Type B pancreatic cell (in vitro differentiated cells): ENCODE data around the gene PITPNM1. TPM values are rescaled to one million over a fixed set of nuclear protein-coding genes. Genes with fewer than 3 reads are reported as not detected.
A peak's percentile ranks its signal among the peaks of the same experiment; 100 is the strongest.
"Not testable (repeated sequence)": the region's sequence is repeated elsewhere in the genome, so short reads cannot be mapped to it uniquely, and the experiment has no call there.

Experiments
- DNase-seq: peaks from one replicate; pipeline ENCODE4 v3.0.0; 2021; ENCODE audit warnings: mixed read lengths; ENCODE audit not compliant: unreplicated experiment; ENCODE audit errors: extremely low spot score
- H3K27ac Mint-ChIP-seq: 2 replicates; pipeline ENCODE4 v1.8.0; 2021; ENCODE audit warnings: mild to moderate bottlenecking, mixed read lengths
- H3K27me3 Mint-ChIP-seq: 2 replicates; pipeline ENCODE4 v1.8.0; 2021; ENCODE audit warnings: mixed read lengths
- H3K36me3 Mint-ChIP-seq: 2 replicates; pipeline ENCODE4 v1.8.0; 2021; ENCODE audit warnings: mixed read lengths
- H3K4me1 Mint-ChIP-seq: one replicate; pipeline ENCODE4 v1.8.0; 2021; ENCODE audit warnings: mixed read lengths; ENCODE audit not compliant: unreplicated experiment
- H3K4me3 Mint-ChIP-seq: 2 replicates; pipeline ENCODE4 v1.8.0; 2021; ENCODE audit warnings: mild to moderate bottlenecking, mixed read lengths
- H3K9me3 Mint-ChIP-seq: 2 replicates; pipeline ENCODE4 v1.8.0; 2021; ENCODE audit warnings: mixed read lengths
- CTCF ChIP-seq: fragments of 200-600 bp; sonication (generic); conservative IDR thresholded peaks from 2 replicates; pipeline ENCODE4 v1.5.0; 2021; ENCODE audit warnings: antibody characterized with exemption, mild to moderate bottlenecking
- long read RNA-seq: library from polyadenylated mRNA; unstranded; transcript quantifications from one replicate; pipeline ENCODE4 v2.0.0, GENCODE V29; 2020
- total RNA-seq: library from RNA; stranded (reverse); gene quantifications from 2 replicates; pipeline ENCODE4 v1.2.1, GENCODE V29; 2021; ENCODE audit warnings: low replicate concordance

PITPNM1 gene
- 50.4 and 51.7 TPM in 2 replicates for total RNA-seq
- long read RNA-seq, partial matches to known transcripts: 4 of 4 reads
- long read RNA-seq, other reads (novel, unspliced or antisense): 0 of 4 reads

GRCh38 chr11:67504950-67505581 is at the start of gene PITPNM1:
TSS of gene PITPNM1 (minus strand) at chr11:67505363. CDS start at chr11:67504180, 1,183 bp downstream.
- no peak for TF ChIP-seq CTCF

GRCh38 chr11:67551697-67552096 is 46.5 kb upstream of the PITPNM1 start:
- H3K9me3 Mint-ChIP-seq, H3K4me1 Mint-ChIP-seq, H3K27ac Mint-ChIP-seq, H3K36me3 Mint-ChIP-seq, H3K4me3 Mint-ChIP-seq, H3K27me3 Mint-ChIP-seq, DNase-seq: not testable (repeated sequence)

More at GRCh38 chr11:67504950-67505581, at the start of gene PITPNM1:
- H3K27ac Mint-ChIP-seq: peak within 1 kb of the TSS; percentile 98
- peak within 1 kb of the TSS; percentile 93 for H3K4me3 Mint-ChIP-seq
- peaks cover 8% of the 10 kb centered on the region for H3K27me3 Mint-ChIP-seq
- DNase-seq: no peak
- peaks cover 28% of the 10 kb centered on the region for H3K4me1 Mint-ChIP-seq
- H3K9me3 Mint-ChIP-seq: no peaks in the 10 kb centered on the region
- peaks cover 8% of the 10 kb centered on the region for H3K36me3 Mint-ChIP-seq

GRCh38 chr11:67551127-67551526 is 46.0 kb upstream of the PITPNM1 start:
- no peak overlapping the region for H3K27ac Mint-ChIP-seq
- H3K27me3 Mint-ChIP-seq: no peaks in the 10 kb centered on the region
- no peaks in the 10 kb centered on the region for H3K36me3 Mint-ChIP-seq
- no peak overlapping the region for H3K4me3 Mint-ChIP-seq
- H3K9me3 Mint-ChIP-seq: peaks cover 7% of the 10 kb centered on the region
- TF ChIP-seq CTCF: no peak
- DNase-seq: no peak
- no peaks in the 10 kb centered on the region for H3K4me1 Mint-ChIP-seq

- TF ChIP-seq CTCF: no peak
- no peak for DNase-seq
- Mint-ChIP-seq H3K36me3 (no peaks in the 10 kb centered on the region), H3K9me3 (peaks cover 7% of the 10 kb centered on the region), H3K4me3 (no peak overlapping the region), H3K27ac (no peak overlapping the region), H3K4me1 (peaks cover 4% of the 10 kb centered on the region), H3K27me3 (no peaks in the 10 kb centered on the region)
These were observed 43.5 kb upstream of the PITPNM1 start for GRCh38 chr11:67548555-67549110.

- DNase-seq, H3K9me3 Mint-ChIP-seq, H3K27ac Mint-ChIP-seq, H3K36me3 Mint-ChIP-seq, H3K4me1 Mint-ChIP-seq, H3K27me3 Mint-ChIP-seq, H3K4me3 Mint-ChIP-seq: not testable (repeated sequence)
These were observed 42.9 kb upstream of the PITPNM1 start for GRCh38 chr11:67548112-67548511.

- peaks cover 4% of the 10 kb centered on the region for H3K4me1 Mint-ChIP-seq
- no peak for DNase-seq
- no peaks in the 10 kb centered on the region for H3K36me3 Mint-ChIP-seq
- H3K9me3 Mint-ChIP-seq: no peaks in the 10 kb centered on the region
- no peaks in the 10 kb centered on the region for H3K27me3 Mint-ChIP-seq
- H3K27ac Mint-ChIP-seq: peak overlapping the region; percentile 36
- H3K4me3 Mint-ChIP-seq: no peak overlapping the region
- TF ChIP-seq CTCF: no peak
These were observed 40.1 kb upstream of the PITPNM1 start for GRCh38 chr11:67545280-67545679.
